Esophagus squamous epithelium (tissue), 5 donors: Measurements from ENCODE around the gene CRYBA4. TPM values are rescaled to one million over a fixed set of nuclear protein-coding genes. Genes with fewer than 3 reads are reported as not detected.

Source experiments
- DNase-seq: peaks from one replicate; lab custom pipeline; 2025; lab: John Stamatoyannopoulos, UW
- H3K27ac ChIP-seq, 4 donors: fragments of 200-600 bp; sonication (generic); one replicate each; pipeline ENCODE4 v1.5.1; 2016 to 2019; ENCODE audit warnings: mild to moderate bottlenecking in 1 of 4
- H3K27me3 ChIP-seq, 4 donors: fragments of 200-600 bp; sonication (generic); 1 replicate in 3 of 4; 2 replicates in 1 of 4; pipeline versions ENCODE4 v1.5.1 to v1.6.0; 2017 to 2021; ENCODE audit warnings: antibody characterized with exemption in 1 of 4
- H3K36me3 ChIP-seq, 3 donors: fragments of 200-600 bp; sonication (generic); one replicate each; pipeline ENCODE4 v1.5.1; 2016 to 2019
- H3K4me1 ChIP-seq, 3 donors: fragments of 200-600 bp; sonication (generic); one replicate each; pipeline ENCODE4 v1.5.1; 2017 to 2019
- H3K4me3 ChIP-seq, 4 donors: fragments of 200-600 bp; sonication (generic); 1 replicate in 3 of 4; 2 replicates in 1 of 4; pipeline ENCODE4 v1.5.1; 2016 to 2019; ENCODE audit warnings: mild to moderate bottlenecking in 2 of 4, moderate library complexity in 1 of 4
- H3K9me3 ChIP-seq, 3 donors: fragments of 200-600 bp; sonication (generic); one replicate each; pipeline ENCODE4 v1.5.1; 2016 to 2019
- POLR2A ChIP-seq, 4 donors: fragments of 450-650 bp; IDR thresholded peaks; one replicate each; pipeline ENCODE4 v1.6.1; 2017; ENCODE audit warnings: antibody characterized with exemption in 4 of 4, mild to moderate bottlenecking in 4 of 4, moderate library complexity in 3 of 4
- WGBS, 2 donors: methylation state at CpG; one replicate each; pipeline ENCODE4 v1.1.5; 2018; 5-methylcytosine and 5-hydroxymethylcytosine counted together
- intact Hi-C: fragments of 100-400 bp; cut with DNase I; formaldehyde crosslinking; loops from one replicate; pipeline ENCODE4 v1.15.0; 2022
- total RNA-seq, 4 donors: library from RNA; depleted of rRNA; stranded (reverse); fragments of >200 nt; gene quantifications; one replicate each; pipeline ENCODE4 v1.1.0, GENCODE V29; 2016
- TF ChIP-seq, protein P1 (sequence below), 6 experiments: fragments of 450-650 bp in 4 of 6; fragments of 200-600 bp in 2 of 6; sonication (generic) in 2 of 6; IDR thresholded peaks; one replicate each; pipeline ENCODE4 v1.5.1; 2016 to 2019; ENCODE audit warnings: antibody characterized with exemption in 6 of 6, mild to moderate bottlenecking in 4 of 6, moderate library complexity in 4 of 6
- donor health status: DM: yes; HTN: yes; CAD: no.

The CRYBA4 gene
- total RNA-seq, 4 donors from 2014 or later, result not detected

DNA sequence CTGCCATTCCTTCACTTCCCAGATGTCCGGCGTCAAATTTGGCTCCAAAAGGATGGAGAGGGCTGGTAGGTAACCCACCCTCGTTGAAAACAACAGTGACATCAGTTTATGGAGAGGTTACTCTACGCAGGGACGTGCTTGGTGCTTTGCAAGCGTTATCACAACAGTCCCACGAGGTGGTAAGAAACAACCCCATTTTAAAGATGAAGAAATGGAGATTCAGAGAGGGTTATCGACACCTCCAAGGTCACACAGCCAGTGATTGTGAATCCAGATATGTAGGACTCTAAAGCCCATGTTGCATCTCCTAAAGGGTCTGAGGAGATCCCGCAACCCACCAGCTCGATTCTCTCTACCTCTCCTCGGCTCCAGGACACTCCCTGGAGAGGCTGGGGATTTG lies 36.4 kb downstream of the CRYBA4 start:
- Histone ChIP-seq H3K27ac (no peak overlapping the region), H3K4me3 (peak overlapping the region; percentile 2 to 61 (median 35)), H3K9me3 (no peaks in the 10 kb centered on the region), H3K36me3 (no peaks in the 10 kb centered on the region), H3K4me1 (peaks cover 22 to 29% (median 22%) of the 10 kb centered on the region in 3 donors), H3K27me3 (peaks cover 8 to 86% (median 12%) of the 10 kb centered on the region in 4 donors)
- 1 to 5% methylated on average over 7 to 9 of the region's 11 CpGs for WGBS, 2 donors
- intact Hi-C loops, result no loop called here
- no peak for DNase-seq
- TF ChIP-seq POLR2A (IDR thresholded peaks at IDR 0.05), result no peak
- TF ChIP-seq, protein P1, sequence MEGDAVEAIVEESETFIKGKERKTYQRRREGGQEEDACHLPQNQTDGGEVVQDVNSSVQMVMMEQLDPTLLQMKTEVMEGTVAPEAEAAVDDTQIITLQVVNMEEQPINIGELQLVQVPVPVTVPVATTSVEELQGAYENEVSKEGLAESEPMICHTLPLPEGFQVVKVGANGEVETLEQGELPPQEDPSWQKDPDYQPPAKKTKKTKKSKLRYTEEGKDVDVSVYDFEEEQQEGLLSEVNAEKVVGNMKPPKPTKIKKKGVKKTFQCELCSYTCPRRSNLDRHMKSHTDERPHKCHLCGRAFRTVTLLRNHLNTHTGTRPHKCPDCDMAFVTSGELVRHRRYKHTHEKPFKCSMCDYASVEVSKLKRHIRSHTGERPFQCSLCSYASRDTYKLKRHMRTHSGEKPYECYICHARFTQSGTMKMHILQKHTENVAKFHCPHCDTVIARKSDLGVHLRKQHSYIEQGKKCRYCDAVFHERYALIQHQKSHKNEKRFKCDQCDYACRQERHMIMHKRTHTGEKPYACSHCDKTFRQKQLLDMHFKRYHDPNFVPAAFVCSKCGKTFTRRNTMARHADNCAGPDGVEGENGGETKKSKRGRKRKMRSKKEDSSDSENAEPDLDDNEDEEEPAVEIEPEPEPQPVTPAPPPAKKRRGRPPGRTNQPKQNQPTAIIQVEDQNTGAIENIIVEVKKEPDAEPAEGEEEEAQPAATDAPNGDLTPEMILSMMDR (IDR thresholded peaks at IDR 0.05), result no peak

DNA sequence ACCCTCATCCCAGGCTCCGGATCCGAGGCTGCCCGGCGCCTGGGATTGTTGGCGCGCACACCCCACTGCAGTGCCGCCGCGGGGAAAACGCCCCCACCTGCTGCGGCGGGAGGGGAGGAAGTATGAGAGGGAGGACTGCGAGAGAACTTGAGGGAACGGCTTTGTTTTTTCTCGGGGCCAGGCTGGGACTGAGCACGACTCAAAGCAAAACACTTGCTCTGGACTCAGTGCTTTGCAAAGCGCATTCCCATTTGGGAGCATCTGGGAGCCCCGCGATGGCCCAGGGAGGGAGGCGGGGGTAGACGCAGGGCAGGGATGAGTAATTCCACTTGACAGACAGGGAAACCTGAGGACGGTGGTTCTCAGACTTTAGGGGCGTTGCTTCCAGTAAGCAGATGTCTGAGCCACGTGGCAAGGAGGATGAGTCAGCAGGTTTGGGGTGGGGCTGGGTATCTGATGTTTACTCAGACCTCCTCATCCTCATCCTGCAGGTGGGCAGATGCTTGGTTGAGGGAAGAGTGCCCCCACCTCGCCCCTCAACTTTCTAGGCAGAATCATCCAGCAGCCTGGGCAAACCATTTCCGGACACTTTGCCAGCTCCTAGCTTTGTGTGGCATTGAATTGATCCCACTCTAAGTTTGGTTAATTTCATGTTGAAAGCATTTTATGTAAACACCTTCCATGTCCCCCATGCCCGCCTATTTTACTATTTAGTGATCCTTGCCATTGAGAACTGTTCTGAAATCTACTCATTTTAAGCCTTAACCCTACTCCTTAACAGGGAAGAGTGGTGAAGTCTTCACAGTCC lies 37.1 kb downstream of the CRYBA4 start:
- DNase-seq, result peak; percentile 20
- no peak for TF ChIP-seq POLR2A (IDR thresholded peaks at IDR 0.05)
- TF ChIP-seq, protein P1 (IDR thresholded peaks at IDR 0.05), result no peak
- H3K4me3 ChIP-seq, result peak overlapping the region; percentile 2 to 61 (median 32)
- no peaks in the 10 kb centered on the region for H3K36me3 ChIP-seq
- no peaks in the 10 kb centered on the region for H3K9me3 ChIP-seq
- WGBS, 2 donors, result 4 to 8% methylated on average over 6 to 10 of the region's 27 CpGs
- H3K27me3 ChIP-seq, result peaks cover 8 to 86% (median 12%) of the 10 kb centered on the region in 4 donors
- H3K27ac ChIP-seq, result no peak overlapping the region
- H3K4me1 ChIP-seq, result peaks cover 22 to 29% (median 22%) of the 10 kb centered on the region in 3 donors
- intact Hi-C loops, result no loop called here

DNA sequence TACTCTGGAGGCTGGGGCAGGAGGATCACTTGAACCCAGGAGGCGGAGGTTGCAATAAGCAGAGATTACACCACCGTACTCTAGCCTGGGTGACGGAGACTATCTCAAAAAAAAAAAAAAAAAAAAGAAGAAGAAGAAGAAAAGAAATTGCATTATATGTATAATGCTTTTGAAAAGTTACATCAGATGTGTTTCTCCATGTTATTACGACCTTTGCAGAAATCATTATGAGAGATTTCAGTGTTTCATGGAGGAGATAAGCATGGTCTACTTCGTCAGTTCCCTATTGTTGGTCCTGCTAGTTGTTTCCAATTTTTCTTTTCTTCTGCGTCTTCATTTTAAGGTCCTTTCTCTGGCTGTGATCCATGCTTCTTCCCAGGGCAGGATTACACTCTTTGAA lies 38.6 kb downstream of the CRYBA4 start:
- no peaks in the 10 kb centered on the region for H3K9me3 ChIP-seq
- no peaks in the 10 kb centered on the region for H3K36me3 ChIP-seq
- intact Hi-C loops, result no loop called here
- H3K4me1 ChIP-seq, result peaks cover 22 to 29% (median 22%) of the 10 kb centered on the region in 3 donors
- TF ChIP-seq POLR2A (IDR thresholded peaks at IDR 0.05), result no peak
- TF ChIP-seq, protein P1 (IDR thresholded peaks at IDR 0.05), result no peak
- peaks cover 8 to 80% (median 12%) of the 10 kb centered on the region in 4 donors for H3K27me3 ChIP-seq
- WGBS, 2 donors, result 63 to 78% methylated on average over 6 of the region's 6 CpGs
- H3K4me3 ChIP-seq, result no peak overlapping the region
- H3K27ac ChIP-seq, result no peak overlapping the region
- no peak for DNase-seq

DNA sequence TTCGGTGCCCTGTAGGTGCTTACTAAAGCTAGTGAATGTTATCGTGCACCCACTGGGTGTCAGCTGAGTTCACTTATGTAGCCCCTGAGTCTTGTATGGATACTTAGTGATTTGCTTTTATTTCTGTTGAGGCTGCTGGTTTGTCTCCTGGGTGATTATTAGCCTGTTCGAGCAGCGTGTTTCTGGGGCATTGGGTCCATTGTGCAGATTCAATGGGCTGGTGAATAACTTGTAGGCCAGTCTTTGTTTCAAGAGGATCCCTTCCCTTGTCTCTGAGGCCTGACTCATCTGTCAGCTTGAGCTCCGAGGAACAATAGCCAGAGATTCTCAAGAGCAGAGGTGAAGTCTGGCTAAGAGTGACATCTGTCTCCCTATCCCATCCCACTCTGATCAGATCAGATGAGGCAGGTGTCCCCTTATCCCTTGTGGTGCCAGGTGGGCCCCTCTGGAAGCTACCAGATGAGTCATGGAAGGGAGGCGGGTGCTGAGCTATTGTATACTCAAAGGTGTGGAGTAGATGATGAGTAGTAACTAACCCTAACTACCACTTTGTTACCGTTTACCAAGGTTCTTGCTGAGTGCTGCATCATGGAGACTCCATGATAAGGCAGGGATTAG lies 39.3 kb downstream of the CRYBA4 start:
- DNase-seq, result no peak
- no peak for TF ChIP-seq POLR2A (IDR thresholded peaks at IDR 0.05)
- TF ChIP-seq, protein P1 (IDR thresholded peaks at IDR 0.05), result no peak
- Histone ChIP-seq H3K27ac (no peak overlapping the region), H3K4me1 (peaks cover 22 to 29% (median 22%) of the 10 kb centered on the region in 3 donors), H3K4me3 (no peak overlapping the region), H3K9me3 (no peaks in the 10 kb centered on the region), H3K27me3 (peaks cover 8 to 77% (median 12%) of the 10 kb centered on the region in 4 donors), H3K36me3 (no peaks in the 10 kb centered on the region)
- 57 to 72% methylated on average over 4 to 6 of the region's 7 CpGs for WGBS, 2 donors
- intact Hi-C loops, result no loop called here

DNA sequence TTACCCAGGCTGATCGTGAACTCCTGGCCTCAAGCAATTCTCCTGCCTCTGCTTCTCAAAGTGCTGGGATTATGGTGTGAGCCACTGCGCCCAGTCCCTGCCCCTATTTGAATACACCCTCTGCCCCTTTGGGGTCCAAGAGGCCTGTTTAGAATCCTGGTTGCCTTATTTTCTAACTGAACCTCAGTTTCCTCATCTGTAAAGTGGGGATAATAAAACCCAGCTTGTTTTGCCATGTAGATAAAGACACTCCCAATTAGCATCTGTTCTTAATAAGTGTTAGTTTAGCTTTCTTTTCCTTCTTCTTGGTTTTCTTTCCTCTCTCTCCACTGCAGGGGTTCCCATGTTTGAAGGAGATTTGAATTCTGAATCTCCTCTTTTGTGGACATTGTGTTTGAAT lies 40.4 kb downstream of the CRYBA4 start:
- TF ChIP-seq POLR2A (IDR thresholded peaks at IDR 0.05), result no peak
- TF ChIP-seq, protein P1 (IDR thresholded peaks at IDR 0.05), result no peak
- 79 to 81% methylated on average over 2 of the region's 2 CpGs for WGBS, 2 donors
- intact Hi-C loops, result no loop called here

More for the DNA sequence above, 40.4 kb downstream of the CRYBA4 start:
- no peak overlapping the region for H3K4me3 ChIP-seq
- DNase-seq, result no peak
- H3K4me1 ChIP-seq, result peaks cover 18 to 23% (median 20%) of the 10 kb centered on the region in 3 donors
- H3K27ac ChIP-seq, result no peak overlapping the region
- peaks cover 5 to 76% (median 11%) of the 10 kb centered on the region in 4 donors for H3K27me3 ChIP-seq
- no peaks in the 10 kb centered on the region for H3K36me3 ChIP-seq
- no peaks in the 10 kb centered on the region for H3K9me3 ChIP-seq
